GM19455 (cell line): ENCODE measurements around the gene SPRYD3.
"Not testable (repeated sequence)": the region's sequence is repeated elsewhere in the genome, so short reads cannot be mapped to it uniquely, and the experiment has no call there.

Source experiments
- ATAC-seq: cut with Tn5 transposase; IDR thresholded peaks from one replicate; pipeline ENCODE4 v1.9.1; 2021; ENCODE audit not compliant: unreplicated experiment

The SPRYD3 gene

DNA sequence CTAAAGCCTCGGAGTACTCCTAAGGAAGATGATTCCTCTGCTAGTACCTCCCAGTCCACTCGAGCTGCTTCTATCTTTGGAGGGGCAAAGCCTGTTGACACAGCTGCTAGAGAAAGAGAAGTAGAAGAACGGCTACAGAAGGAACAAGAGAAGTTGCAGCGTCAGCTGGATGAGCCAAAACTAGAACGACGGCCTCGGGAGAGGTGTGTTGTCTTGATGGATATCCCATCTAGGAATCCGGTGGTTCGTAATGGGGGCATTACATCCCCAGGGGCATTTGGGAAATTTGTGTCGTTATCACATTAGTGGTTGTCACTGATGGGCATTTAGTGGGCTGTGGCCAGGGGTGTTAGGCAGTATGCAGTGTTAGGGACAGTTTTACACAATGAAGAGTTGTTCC is 45.4 kb downstream of the SPRYD3 start:
- not testable (repeated sequence) for ATAC-seq

DNA sequence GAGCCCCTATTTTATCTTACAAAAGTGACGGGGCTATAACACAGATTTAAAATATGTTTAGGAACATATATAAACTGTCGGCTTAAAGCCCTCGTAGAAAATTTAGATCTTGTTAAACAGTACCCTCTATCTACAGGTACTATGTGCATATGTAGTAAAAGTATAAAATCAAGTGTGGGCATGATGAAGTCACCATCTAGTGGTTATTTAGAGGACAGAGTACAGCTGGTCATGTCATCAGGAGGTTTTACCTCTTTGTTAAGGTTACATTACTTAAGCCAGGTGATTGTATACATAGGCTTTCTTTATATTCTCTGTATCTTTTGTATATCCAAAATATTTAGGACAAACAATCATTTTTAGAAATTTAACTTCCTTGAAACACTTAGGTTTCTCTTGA is 47.6 kb downstream of the SPRYD3 start:
- ATAC-seq: no peak

DNA sequence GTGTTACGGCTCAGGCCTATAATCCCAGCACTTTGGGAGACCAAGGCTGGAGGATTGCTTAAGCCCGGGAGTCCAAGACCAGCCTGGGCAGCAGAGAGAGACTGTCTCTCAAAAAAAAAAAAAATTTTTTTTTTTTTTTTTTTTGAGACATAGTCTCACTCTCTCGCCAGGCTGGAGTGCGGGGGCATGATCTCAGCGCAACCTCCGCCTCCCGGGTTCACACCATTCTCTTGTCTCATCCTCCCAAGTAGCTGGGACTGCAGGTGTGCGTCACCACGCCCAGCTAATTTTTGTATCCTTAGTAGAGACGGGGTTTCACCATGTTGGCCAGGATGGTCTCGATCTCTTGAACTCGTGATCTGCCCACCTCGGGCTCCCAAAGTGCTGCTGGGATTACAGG is 52.2 kb downstream of the SPRYD3 start:
- not testable (repeated sequence) for ATAC-seq

DNA sequence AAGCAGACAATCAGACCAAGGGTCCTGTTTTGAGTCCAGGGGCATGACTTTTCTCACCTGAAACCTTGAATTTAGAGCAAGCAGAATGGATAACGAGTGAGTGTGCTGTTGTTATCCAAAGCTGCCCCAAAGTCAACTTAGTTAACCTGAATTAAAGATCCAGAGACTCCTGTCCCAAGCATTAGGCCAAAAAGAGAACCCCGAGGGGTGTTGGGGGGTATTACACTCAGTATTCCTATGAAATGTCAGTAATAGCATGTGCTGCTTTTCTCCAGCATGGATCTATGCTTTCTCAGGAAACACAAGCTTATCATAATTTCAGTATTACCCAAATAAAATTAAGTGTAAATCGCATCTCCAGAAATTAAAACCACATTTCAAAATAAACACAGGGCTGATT is 53.9 kb downstream of the SPRYD3 start:
- no peak for ATAC-seq

DNA sequence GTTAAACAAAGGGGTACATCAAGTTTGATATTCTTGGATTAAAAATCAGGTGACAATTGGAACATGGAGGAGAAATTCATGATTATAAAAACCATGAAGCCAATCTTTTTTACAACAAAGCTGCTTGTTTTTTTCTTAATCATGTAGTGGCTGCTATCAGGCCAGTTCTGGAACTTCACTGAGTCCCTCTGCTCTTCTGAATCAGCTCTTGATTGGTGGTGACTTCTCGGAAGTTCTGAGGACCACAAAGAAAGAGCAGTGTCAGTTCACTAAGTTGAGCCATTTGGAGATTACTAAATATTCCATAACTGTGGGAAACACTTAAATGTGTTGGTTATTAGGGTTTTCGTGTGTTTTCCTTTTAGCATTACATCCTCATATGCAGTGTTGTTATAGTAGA is 64.5 kb downstream of the SPRYD3 start:
- no peak for ATAC-seq
